ENCODE results near the gene RNF10.
"Not testable (repeated sequence)": the region's sequence is repeated elsewhere in the genome, so short reads cannot be mapped to it uniquely, and the experiment has no call there.

RNF10 gene

GRCh38 chr12:120599672-120600552 is 65.8 kb downstream of the RNF10 start:
- TF ChIP-seq CTCF (IDR thresholded peaks at IDR 0.05; ENCODE audit: low read depth, low read length) = no peak

GRCh38 chr12:120602416-120602815 is 68.3 kb downstream of the RNF10 start:
- not testable (repeated sequence) for DNase-seq (ENCODE audit: extremely low read depth, low read depth)

More at GRCh38 chr12:120599672-120600552, 65.8 kb downstream of the RNF10 start:
- DNase-seq (ENCODE audit: extremely low read depth, low read depth) = no peak

- TF ChIP-seq CTCF (IDR thresholded peaks at IDR 0.05; ENCODE audit: low read depth, low read length) = no peak
- no peak for DNase-seq (ENCODE audit: extremely low read depth, low read depth)
Measured at GRCh38 chr12:120610560-120610959, 76.4 kb downstream of the RNF10 start.

GRCh38 chr12:120611534-120611933 is 77.4 kb downstream of the RNF10 start:
- DNase-seq (ENCODE audit: extremely low read depth, low read depth) = not testable (repeated sequence)

GRCh38 chr12:120614848-120615247 is 80.7 kb downstream of the RNF10 start:
- no peak for TF ChIP-seq CTCF (IDR thresholded peaks at IDR 0.05; ENCODE audit: low read depth, low read length)

GRCh38 chr12:120617193-120617592 is 83.0 kb downstream of the RNF10 start:
- DNase-seq (ENCODE audit: extremely low read depth, low read depth) = not testable (repeated sequence)

More at GRCh38 chr12:120614848-120615247, 80.7 kb downstream of the RNF10 start:
- no peak for DNase-seq (ENCODE audit: extremely low read depth, low read depth)

- not testable (repeated sequence) for DNase-seq (ENCODE audit: extremely low read depth, low read depth)
Measured at GRCh38 chr12:120617767-120618166, 83.6 kb downstream of the RNF10 start.

GRCh38 chr12:120618954-120619615 is 84.9 kb downstream of the RNF10 start:
- no peak for TF ChIP-seq CTCF (IDR thresholded peaks at IDR 0.05; ENCODE audit: low read depth, low read length)
- DNase-seq (ENCODE audit: extremely low read depth, low read depth) = no peak

GRCh38 chr12:120620624-120621023 is 86.5 kb downstream of the RNF10 start:
- no peak for DNase-seq (ENCODE audit: extremely low read depth, low read depth)
- TF ChIP-seq CTCF (IDR thresholded peaks at IDR 0.05; ENCODE audit: low read depth, low read length) = no peak
